ENCODE measurements around the gene MYO1D.

The MYO1D gene

GRCh38 chr17:32671896-32672295 lies 205.0 kb downstream of the MYO1D start (continued):
- TF ChIP-seq ARNTL (CRISPR knock-in tag; IDR thresholded peaks at IDR 0.05; ENCODE audit: borderline replicate concordance, low read depth) (no peak), ZC3H10 (CRISPR knock-in tag; IDR thresholded peaks at IDR 0.05) (no peak)

DNA sequence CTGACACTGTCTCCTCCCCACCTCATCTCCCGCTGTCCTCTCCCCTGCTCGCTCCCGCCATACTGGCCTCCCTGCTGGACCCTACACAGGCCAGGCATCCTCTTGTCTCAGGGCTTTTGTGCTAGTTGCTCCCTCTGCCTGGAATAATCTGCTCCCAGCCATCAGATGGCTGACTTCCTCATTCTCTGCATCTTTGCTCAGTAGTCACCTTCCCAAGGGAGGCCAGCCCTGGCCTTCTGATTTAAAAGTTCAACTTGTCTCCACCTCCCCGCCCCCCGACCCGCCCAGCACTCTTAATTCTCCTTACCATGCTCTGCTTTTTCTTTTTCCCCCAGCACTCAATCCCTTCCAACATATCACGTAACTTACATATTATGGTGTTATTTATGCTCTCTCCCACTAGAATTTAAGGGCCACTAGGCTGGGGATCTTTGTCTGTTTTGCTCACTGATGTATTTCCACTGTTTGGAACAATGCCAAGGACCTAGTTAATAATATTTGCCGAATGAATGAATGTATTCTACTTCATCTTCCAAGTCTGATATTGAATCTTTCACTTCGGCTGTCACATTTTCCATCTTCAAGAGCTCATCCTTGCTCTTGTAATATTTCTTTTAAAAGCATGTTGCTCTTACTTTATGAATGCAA lies 211.9 kb downstream of the MYO1D start:
- no peak for TF ChIP-seq ZFP30 (CRISPR knock-in tag; IDR thresholded peaks at IDR 0.05)
- no peak for TF ChIP-seq ZNF565 (CRISPR knock-in tag; conservative IDR thresholded peaks at IDR 0.05; ENCODE audit: low read depth)
- no peak for TF ChIP-seq CSRNP3 (CRISPR knock-in tag; IDR thresholded peaks at IDR 0.05)
- TF ChIP-seq, protein P1, sequence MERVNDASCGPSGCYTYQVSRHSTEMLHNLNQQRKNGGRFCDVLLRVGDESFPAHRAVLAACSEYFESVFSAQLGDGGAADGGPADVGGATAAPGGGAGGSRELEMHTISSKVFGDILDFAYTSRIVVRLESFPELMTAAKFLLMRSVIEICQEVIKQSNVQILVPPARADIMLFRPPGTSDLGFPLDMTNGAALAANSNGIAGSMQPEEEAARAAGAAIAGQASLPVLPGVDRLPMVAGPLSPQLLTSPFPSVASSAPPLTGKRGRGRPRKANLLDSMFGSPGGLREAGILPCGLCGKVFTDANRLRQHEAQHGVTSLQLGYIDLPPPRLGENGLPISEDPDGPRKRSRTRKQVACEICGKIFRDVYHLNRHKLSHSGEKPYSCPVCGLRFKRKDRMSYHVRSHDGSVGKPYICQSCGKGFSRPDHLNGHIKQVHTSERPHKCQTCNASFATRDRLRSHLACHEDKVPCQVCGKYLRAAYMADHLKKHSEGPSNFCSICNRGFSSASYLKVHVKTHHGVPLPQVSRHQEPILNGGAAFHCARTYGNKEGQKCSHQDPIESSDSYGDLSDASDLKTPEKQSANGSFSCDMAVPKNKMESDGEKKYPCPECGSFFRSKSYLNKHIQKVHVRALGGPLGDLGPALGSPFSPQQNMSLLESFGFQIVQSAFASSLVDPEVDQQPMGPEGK (CRISPR knock-in tag; IDR thresholded peaks at IDR 0.05; ENCODE audit: borderline replicate concordance), result no peak
- TF ChIP-seq, protein P2, sequence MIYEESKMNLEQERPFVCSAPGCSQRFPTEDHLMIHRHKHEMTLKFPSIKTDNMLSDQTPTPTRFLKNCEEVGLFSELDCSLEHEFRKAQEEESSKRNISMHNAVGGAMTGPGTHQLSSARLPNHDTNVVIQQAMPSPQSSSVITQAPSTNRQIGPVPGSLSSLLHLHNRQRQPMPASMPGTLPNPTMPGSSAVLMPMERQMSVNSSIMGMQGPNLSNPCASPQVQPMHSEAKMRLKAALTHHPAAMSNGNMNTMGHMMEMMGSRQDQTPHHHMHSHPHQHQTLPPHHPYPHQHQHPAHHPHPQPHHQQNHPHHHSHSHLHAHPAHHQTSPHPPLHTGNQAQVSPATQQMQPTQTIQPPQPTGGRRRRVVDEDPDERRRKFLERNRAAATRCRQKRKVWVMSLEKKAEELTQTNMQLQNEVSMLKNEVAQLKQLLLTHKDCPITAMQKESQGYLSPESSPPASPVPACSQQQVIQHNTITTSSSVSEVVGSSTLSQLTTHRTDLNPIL (CRISPR knock-in tag; IDR thresholded peaks at IDR 0.05; ENCODE audit: low read depth), result no peak
- no peak for TF ChIP-seq ISL1 (CRISPR knock-in tag; IDR thresholded peaks at IDR 0.05)
- no peak for TF ChIP-seq ZFP3 (CRISPR knock-in tag; IDR thresholded peaks at IDR 0.05)
- TF ChIP-seq TCF4 (CRISPR knock-in tag; IDR thresholded peaks at IDR 0.05; ENCODE audit: borderline replicate concordance), result no peak
- TF ChIP-seq GLIS3 (CRISPR knock-in tag; IDR thresholded peaks at IDR 0.05), result no peak
- TF ChIP-seq POU6F1 (CRISPR knock-in tag; IDR thresholded peaks at IDR 0.05; ENCODE audit: borderline replicate concordance, low read depth), result no peak
- no peak for TF ChIP-seq TSHZ2 (CRISPR knock-in tag; IDR thresholded peaks at IDR 0.05)
- TF ChIP-seq PPARA (CRISPR knock-in tag; IDR thresholded peaks at IDR 0.05; ENCODE audit: borderline replicate concordance), result no peak
- no peak for TF ChIP-seq ZC3H10 (CRISPR knock-in tag; IDR thresholded peaks at IDR 0.05)
- TF ChIP-seq TOX (CRISPR knock-in tag; IDR thresholded peaks at IDR 0.05; ENCODE audit: borderline replicate concordance), result no peak
- TF ChIP-seq SNAI2 (CRISPR knock-in tag; IDR thresholded peaks at IDR 0.05), result no peak
- no peak for TF ChIP-seq RARB (CRISPR knock-in tag; IDR thresholded peaks at IDR 0.05)
- no peak for TF ChIP-seq ARNTL (CRISPR knock-in tag; IDR thresholded peaks at IDR 0.05; ENCODE audit: borderline replicate concordance, low read depth)
- TF ChIP-seq OSR1 (CRISPR knock-in tag; IDR thresholded peaks at IDR 0.05), result no peak
- TF ChIP-seq CSDC2 (CRISPR knock-in tag; IDR thresholded peaks at IDR 0.05), result no peak
- ATAC-seq, result no peak

DNA sequence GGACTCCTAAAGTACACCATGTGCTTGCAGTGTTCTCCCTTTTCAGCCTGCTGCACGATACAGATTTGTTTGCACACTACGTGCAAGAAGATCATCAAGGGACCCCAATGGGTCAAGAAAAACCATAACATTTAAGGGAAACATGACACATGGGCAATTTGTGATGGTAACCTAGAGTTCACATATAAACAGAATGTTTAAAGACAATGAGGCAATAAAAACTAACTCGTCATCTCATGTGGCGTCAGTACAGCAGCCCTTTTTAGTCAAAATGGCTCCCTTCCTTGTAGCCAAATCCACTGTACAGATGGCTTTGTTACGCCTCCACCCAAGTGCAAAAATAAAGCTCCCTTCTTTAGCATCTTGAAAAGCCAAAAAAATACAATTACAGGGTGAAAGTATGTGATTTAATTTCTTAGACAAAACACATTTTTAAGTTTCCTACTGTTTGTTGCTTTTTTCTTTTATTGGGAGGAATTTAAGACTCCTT lies 216.4 kb downstream of the MYO1D start:
- ATAC-seq, result no peak

DNA sequence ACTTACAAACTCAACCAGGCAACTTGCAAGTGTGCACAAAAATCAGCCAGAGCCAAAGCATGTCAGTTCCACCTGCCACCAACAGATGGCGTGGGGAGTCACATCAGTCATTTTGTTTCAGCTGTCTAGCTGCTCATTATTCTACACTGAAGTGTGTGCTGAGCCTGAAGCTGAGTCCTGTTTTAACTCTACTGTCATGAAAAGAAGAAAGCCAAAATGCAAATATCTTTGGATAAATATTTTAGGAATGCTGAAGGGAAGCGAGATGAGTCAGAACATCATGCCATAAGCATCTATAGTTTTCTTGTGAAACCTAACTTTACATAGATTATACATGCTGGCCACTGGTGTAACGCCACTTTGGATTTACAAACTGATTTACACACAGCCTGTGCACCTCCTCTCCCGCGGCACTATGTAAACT lies 217.5 kb downstream of the MYO1D start:
- TF ChIP-seq ZNF8 (CRISPR knock-in tag; IDR thresholded peaks at IDR 0.05) (no peak), ZC3H10 (CRISPR knock-in tag; IDR thresholded peaks at IDR 0.05) (no peak)
- ATAC-seq, result peak; percentile 89

More for the DNA sequence above, 216.4 kb downstream of the MYO1D start:
- no peak for TF ChIP-seq ESRRG (CRISPR knock-in tag; IDR thresholded peaks at IDR 0.05)
